Measurements from ENCODE around the gene SSUH2. TPM values are rescaled to one million over a fixed set of nuclear protein-coding genes. Genes with fewer than 3 reads are reported as not detected.

Gene SSUH2
- total and polyA plus RNA-seq, 2 experiments from 2014 or later, result 0.73 to 2.3 TPM

DNA sequence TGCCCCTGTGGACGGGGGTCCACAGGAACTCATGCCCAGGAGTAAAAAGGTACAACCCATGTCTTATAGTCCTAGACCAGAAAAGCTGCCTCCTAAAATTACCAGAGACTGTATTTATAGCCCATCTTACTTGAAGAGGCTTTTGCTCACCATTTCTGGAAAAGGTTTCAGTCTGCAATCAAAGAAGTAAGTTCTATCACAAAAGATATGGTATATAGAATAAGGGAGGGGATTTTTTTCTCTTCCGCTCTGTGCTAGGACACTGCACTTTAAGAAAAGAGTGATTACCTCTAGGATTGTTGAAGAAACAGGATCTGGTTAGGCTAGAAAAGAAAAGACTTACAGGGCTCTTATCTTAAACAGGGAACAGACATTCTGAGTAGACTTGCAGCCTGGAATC is 2.6 kb downstream of the SSUH2 start:
- Histone ChIP-seq H3K36me3 (ENCODE audit: insufficient read depth) (no peaks in the 10 kb centered on the region), H3K27me3 (ENCODE audit: insufficient read depth) (no peaks in the 10 kb centered on the region), H3K79me2 (replicated peaks; ENCODE audit: insufficient read depth) (no peaks in the 10 kb centered on the region), H3K27ac (ENCODE audit: low read depth) (no peak overlapping the region), H3K4me1 (ENCODE audit: insufficient read depth) (no peaks in the 10 kb centered on the region), H3K4me3 (no peak overlapping the region), H3K4me2 (no peak overlapping the region), H4K20me1 (replicated peaks; ENCODE audit: insufficient read depth) (no peaks in the 10 kb centered on the region; the same call in 1 of the 2 replicates), H3F3A (replicated peaks; ENCODE audit: low read depth) (no peaks in the 10 kb centered on the region), H2AFZ (no peak overlapping the region), H3K9me2 (ENCODE audit: insufficient read depth) (peaks cover 6% of the 10 kb centered on the region; the same call in 1 of the 2 replicates)
- H3K36me3 Mint-ChIP-seq (ENCODE audit: low read depth), result no peaks in the 10 kb centered on the region
- no peak overlapping the region for H3K27ac Mint-ChIP-seq
- H3K4me1 Mint-ChIP-seq, result peaks cover 4% of the 10 kb centered on the region; the same call in 2 of the 3 replicates
- no peak overlapping the region for H3K4me3 Mint-ChIP-seq
- TF ChIP-seq, protein P1, sequence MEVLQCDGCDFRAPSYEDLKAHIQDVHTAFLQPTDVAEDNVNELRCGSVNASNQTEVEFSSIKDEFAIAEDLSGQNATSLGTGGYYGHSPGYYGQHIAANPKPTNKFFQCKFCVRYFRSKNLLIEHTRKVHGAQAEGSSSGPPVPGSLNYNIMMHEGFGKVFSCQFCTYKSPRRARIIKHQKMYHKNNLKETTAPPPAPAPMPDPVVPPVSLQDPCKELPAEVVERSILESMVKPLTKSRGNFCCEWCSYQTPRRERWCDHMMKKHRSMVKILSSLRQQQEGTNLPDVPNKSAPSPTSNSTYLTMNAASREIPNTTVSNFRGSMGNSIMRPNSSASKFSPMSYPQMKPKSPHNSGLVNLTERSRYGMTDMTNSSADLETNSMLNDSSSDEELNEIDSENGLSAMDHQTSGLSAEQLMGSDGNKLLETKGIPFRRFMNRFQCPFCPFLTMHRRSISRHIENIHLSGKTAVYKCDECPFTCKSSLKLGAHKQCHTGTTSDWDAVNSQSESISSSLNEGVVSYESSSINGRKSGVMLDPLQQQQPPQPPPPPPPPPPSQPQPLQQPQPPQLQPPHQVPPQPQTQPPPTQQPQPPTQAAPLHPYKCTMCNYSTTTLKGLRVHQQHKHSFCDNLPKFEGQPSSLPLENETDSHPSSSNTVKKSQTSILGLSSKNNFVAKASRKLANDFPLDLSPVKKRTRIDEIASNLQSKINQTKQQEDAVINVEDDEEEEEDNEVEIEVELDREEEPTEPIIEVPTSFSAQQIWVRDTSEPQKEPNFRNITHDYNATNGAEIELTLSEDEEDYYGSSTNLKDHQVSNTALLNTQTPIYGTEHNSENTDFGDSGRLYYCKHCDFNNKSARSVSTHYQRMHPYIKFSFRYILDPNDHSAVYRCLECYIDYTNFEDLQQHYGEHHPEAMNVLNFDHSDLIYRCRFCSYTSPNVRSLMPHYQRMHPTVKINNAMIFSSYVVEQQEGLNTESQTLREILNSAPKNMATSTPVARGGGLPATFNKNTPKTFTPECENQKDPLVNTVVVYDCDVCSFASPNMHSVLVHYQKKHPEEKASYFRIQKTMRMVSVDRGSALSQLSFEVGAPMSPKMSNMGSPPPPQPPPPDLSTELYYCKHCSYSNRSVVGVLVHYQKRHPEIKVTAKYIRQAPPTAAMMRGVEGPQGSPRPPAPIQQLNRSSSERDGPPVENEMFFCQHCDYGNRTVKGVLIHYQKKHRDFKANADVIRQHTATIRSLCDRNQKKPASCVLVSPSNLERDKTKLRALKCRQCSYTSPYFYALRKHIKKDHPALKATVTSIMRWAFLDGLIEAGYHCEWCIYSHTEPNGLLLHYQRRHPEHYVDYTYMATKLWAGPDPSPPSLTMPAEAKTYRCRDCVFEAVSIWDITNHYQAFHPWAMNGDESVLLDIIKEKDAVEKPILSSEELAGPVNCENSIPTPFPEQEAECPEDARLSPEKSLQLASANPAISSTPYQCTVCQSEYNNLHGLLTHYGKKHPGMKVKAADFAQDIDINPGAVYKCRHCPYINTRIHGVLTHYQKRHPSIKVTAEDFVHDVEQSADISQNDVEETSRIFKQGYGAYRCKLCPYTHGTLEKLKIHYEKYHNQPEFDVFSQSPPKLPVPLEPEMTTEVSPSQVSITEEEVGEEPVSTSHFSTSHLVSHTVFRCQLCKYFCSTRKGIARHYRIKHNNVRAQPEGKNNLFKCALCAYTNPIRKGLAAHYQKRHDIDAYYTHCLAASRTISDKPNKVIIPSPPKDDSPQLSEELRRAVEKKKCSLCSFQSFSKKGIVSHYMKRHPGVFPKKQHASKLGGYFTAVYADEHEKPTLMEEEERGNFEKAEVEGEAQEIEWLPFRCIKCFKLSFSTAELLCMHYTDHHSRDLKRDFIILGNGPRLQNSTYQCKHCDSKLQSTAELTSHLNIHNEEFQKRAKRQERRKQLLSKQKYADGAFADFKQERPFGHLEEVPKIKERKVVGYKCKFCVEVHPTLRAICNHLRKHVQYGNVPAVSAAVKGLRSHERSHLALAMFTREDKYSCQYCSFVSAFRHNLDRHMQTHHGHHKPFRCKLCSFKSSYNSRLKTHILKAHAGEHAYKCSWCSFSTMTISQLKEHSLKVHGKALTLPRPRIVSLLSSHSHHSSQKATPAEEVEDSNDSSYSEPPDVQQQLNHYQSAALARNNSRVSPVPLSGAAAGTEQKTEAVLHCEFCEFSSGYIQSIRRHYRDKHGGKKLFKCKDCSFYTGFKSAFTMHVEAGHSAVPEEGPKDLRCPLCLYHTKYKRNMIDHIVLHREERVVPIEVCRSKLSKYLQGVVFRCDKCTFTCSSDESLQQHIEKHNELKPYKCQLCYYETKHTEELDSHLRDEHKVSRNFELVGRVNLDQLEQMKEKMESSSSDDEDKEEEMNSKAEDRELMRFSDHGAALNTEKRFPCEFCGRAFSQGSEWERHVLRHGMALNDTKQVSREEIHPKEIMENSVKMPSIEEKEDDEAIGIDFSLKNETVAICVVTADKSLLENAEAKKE (CRISPR knock-in tag; IDR thresholded peaks at IDR 0.05), result no peak
- TF ChIP-seq POLR2AphosphoS5 (IDR thresholded peaks at IDR 0.05; ENCODE audit: low read depth), result no peak
- TF ChIP-seq, protein P2, sequence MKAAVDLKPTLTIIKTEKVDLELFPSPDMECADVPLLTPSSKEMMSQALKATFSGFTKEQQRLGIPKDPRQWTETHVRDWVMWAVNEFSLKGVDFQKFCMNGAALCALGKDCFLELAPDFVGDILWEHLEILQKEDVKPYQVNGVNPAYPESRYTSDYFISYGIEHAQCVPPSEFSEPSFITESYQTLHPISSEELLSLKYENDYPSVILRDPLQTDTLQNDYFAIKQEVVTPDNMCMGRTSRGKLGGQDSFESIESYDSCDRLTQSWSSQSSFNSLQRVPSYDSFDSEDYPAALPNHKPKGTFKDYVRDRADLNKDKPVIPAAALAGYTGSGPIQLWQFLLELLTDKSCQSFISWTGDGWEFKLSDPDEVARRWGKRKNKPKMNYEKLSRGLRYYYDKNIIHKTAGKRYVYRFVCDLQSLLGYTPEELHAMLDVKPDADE (IDR thresholded peaks at IDR 0.05), result no peak
- TF ChIP-seq, protein P3, sequence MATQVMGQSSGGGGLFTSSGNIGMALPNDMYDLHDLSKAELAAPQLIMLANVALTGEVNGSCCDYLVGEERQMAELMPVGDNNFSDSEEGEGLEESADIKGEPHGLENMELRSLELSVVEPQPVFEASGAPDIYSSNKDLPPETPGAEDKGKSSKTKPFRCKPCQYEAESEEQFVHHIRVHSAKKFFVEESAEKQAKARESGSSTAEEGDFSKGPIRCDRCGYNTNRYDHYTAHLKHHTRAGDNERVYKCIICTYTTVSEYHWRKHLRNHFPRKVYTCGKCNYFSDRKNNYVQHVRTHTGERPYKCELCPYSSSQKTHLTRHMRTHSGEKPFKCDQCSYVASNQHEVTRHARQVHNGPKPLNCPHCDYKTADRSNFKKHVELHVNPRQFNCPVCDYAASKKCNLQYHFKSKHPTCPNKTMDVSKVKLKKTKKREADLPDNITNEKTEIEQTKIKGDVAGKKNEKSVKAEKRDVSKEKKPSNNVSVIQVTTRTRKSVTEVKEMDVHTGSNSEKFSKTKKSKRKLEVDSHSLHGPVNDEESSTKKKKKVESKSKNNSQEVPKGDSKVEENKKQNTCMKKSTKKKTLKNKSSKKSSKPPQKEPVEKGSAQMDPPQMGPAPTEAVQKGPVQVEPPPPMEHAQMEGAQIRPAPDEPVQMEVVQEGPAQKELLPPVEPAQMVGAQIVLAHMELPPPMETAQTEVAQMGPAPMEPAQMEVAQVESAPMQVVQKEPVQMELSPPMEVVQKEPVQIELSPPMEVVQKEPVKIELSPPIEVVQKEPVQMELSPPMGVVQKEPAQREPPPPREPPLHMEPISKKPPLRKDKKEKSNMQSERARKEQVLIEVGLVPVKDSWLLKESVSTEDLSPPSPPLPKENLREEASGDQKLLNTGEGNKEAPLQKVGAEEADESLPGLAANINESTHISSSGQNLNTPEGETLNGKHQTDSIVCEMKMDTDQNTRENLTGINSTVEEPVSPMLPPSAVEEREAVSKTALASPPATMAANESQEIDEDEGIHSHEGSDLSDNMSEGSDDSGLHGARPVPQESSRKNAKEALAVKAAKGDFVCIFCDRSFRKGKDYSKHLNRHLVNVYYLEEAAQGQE (IDR thresholded peaks at IDR 0.05; ENCODE audit: unreplicated experiment), result no peak
- no peak for TF ChIP-seq JUNB (IDR thresholded peaks at IDR 0.05; ENCODE audit: unreplicated experiment)
- TF ChIP-seq, protein P4, sequence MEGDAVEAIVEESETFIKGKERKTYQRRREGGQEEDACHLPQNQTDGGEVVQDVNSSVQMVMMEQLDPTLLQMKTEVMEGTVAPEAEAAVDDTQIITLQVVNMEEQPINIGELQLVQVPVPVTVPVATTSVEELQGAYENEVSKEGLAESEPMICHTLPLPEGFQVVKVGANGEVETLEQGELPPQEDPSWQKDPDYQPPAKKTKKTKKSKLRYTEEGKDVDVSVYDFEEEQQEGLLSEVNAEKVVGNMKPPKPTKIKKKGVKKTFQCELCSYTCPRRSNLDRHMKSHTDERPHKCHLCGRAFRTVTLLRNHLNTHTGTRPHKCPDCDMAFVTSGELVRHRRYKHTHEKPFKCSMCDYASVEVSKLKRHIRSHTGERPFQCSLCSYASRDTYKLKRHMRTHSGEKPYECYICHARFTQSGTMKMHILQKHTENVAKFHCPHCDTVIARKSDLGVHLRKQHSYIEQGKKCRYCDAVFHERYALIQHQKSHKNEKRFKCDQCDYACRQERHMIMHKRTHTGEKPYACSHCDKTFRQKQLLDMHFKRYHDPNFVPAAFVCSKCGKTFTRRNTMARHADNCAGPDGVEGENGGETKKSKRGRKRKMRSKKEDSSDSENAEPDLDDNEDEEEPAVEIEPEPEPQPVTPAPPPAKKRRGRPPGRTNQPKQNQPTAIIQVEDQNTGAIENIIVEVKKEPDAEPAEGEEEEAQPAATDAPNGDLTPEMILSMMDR (conservative IDR thresholded peaks at IDR 0.05; ENCODE audit: low read depth in 2 of 2), result no peak
- no peak for TF ChIP-seq NANOG (IDR thresholded peaks at IDR 0.05; ENCODE audit: borderline replicate concordance)
- no peak for TF ChIP-seq ZNF114 (CRISPR knock-in tag; IDR thresholded peaks at IDR 0.05)
- TF ChIP-seq EZH2 (IDR thresholded peaks at IDR 0.05; ENCODE audit: low read depth, unreplicated experiment), result no peak
- TF ChIP-seq ZNF331 (CRISPR knock-in tag; IDR thresholded peaks at IDR 0.05; ENCODE audit: low read depth), result no peak
- TF ChIP-seq STAT1 (IDR thresholded peaks at IDR 0.05; ENCODE audit: unreplicated experiment), result no peak
- no peak for TF ChIP-seq CREB1 (CRISPR knock-in tag; IDR thresholded peaks at IDR 0.05; ENCODE audit: low read depth)
- TF ChIP-seq EZH2phosphoT487 (IDR thresholded peaks at IDR 0.05; ENCODE audit: unreplicated experiment), result no peak
- DNase-seq (ENCODE audit: low spot score), result no peak
- H3K27me3 Mint-ChIP-seq (ENCODE audit: insufficient read depth, low read depth, poor library complexity), result peaks cover 3% of the 10 kb centered on the region
- no peaks in the 10 kb centered on the region for H3K9me3 Mint-ChIP-seq
- no peak for ATAC-seq
